GM12878 (cell line): ENCODE results near the gene BIN1. TPM values are rescaled to one million over a fixed set of nuclear protein-coding genes. Genes with fewer than 3 reads are reported as not detected.

ENCODE experiments used
- E4F1 ChIP-seq: fragments of 450-650 bp; IDR thresholded peaks from 2 replicates; pipeline ENCODE4 v1.6.1; 2018; ENCODE audit warnings: borderline replicate concordance, mild to moderate bottlenecking; ENCODE audit not compliant: partially characterized antibody
- EGR1 ChIP-seq, 2 experiments: IDR thresholded peaks; 1 replicate in 1 of 2; 2 replicates in 1 of 2; pipeline ENCODE4 v1.6.1; 2011 to 2012; ENCODE audit warnings: low read depth in 2 of 2, low read length in 2 of 2, borderline replicate concordance in 1 of 2, mild to moderate bottlenecking in 1 of 2, moderate library complexity in 1 of 2
- HCFC1 ChIP-seq: fragments of 150-350 bp; IDR thresholded peaks from 2 replicates; pipeline ENCODE4 v1.6.1; 2014; ENCODE audit warnings: low read length
- MLLT1 ChIP-seq: fragments of 450-650 bp; IDR thresholded peaks from 2 replicates; pipeline ENCODE4 v1.6.1; 2016; ENCODE audit warnings: mild to moderate bottlenecking
- MTA2 ChIP-seq: fragments of 450-650 bp; IDR thresholded peaks from 2 replicates; pipeline ENCODE4 v1.6.1; 2016; ENCODE audit warnings: low read depth, mild to moderate bottlenecking, moderate library complexity
- NKRF ChIP-seq: fragments of 450-650 bp; conservative IDR thresholded peaks from 2 replicates; pipeline ENCODE4 v1.6.1; 2017; ENCODE audit warnings: mild to moderate bottlenecking, moderate library complexity
- NRF1 ChIP-seq: conservative IDR thresholded peaks from 2 replicates; pipeline ENCODE4 v1.6.1; 2011; ENCODE audit warnings: mild to moderate bottlenecking, low read depth, low read length, improper control_type of control experiment
- PAX5 ChIP-seq: IDR thresholded peaks from 2 replicates; pipeline ENCODE4 v1.6.1; 2011; ENCODE audit warnings: low read depth, low read length, borderline replicate concordance
- PBX3 ChIP-seq: IDR thresholded peaks from 2 replicates; pipeline ENCODE4 v1.6.1; 2011; ENCODE audit warnings: mild to moderate bottlenecking, low read depth, low read length, moderate library complexity; ENCODE audit not compliant: insufficient replicate concordance
- RBBP5 ChIP-seq: fragments of 200-600 bp; sonication (generic); conservative IDR thresholded peaks from 2 replicates; pipeline ENCODE4 v1.6.1; 2016
- SP1 ChIP-seq: IDR thresholded peaks from one replicate; pipeline ENCODE4 v1.6.1; 2011; ENCODE audit warnings: low read depth, low read length
- SREBF1 ChIP-seq: IDR thresholded peaks from 2 replicates; pipeline ENCODE4 v1.6.1; 2012; ENCODE audit warnings: mild to moderate bottlenecking, low read length
- TARDBP ChIP-seq: IDR thresholded peaks from 2 replicates; pipeline ENCODE4 v1.6.1; 2016; ENCODE audit warnings: borderline replicate concordance
- TCF12 ChIP-seq: IDR thresholded peaks from 2 replicates; pipeline ENCODE4 v1.6.1; 2011; ENCODE audit warnings: low read depth, mild to moderate bottlenecking, low read length
- ZBED1 ChIP-seq: IDR thresholded peaks from 2 replicates; pipeline ENCODE4 v1.6.1; 2016; ENCODE audit warnings: borderline replicate concordance
- ZNF592 ChIP-seq: fragments of 450-650 bp; IDR thresholded peaks from 2 replicates; pipeline ENCODE4 v1.6.1; 2017; ENCODE audit warnings: mild to moderate bottlenecking, moderate library complexity
- polyA plus RNA-seq, 11 experiments: library from polyadenylated mRNA; depleted of rRNA in 4 of 11; unstranded in 6 of 11; stranded (reverse) in 5 of 11; fragments of >200 nt; fragmentation: Nextera tagmentation in 4 of 11; fragmentation: Illumina TruSeq in 1 of 11; extraction: Ambion mirVana in 4 of 11; extraction: Trizol in 1 of 11; gene quantifications; 1 replicate in 1 of 11; 2 replicates in 10 of 11; pipeline versions ENCODE4 v1.2.1 to v1.2.3, GENCODE V29; 2011 to 2016; ENCODE audit warnings: inconsistent platforms in 2 of 11, missing spikeins in 2 of 11, low read depth in 1 of 11
- total RNA-seq, 4 experiments: library from RNA; depleted of rRNA in 3 of 4; stranded (reverse); fragments of >200 nt in 3 of 4; fragmentation: Illumina TruSeq in 1 of 4; extraction: Trizol in 1 of 4; gene quantifications; 2 replicates each; pipeline versions ENCODE4 v1.2.1 to v1.2.3, GENCODE V29; 2013 to 2021

Gene BIN1
- total and polyA plus RNA-seq, 10 of the 15 experiments (the other 5 are each of a cell fraction or from before 2014, with no cell fraction given) = 0.32 to 21.3 (median 11.2) TPM

GRCh38 chr2:127086990-127087790 is 19.8 kb downstream of the BIN1 start (continued):
- TF ChIP-seq ZNF592 (0 out of 2 replicates have a peak, but pooled peaks have one; percentile 31), RBBP5 (no peak), TARDBP (no peak), TCF12 (no peak), PAX5 (no peak), MTA2 (peak; percentile 87), NKRF (no peak), SP1 (no peak), PBX3 (no peak), E4F1 (no peak), NRF1 (no peak), EGR1 (IDR thresholded peaks at IDR 0.05; ENCODE audit: borderline replicate concordance in 1 of 2, low read depth in 2 of 2, low read length in 2 of 2) (no peak), MLLT1 (no peak; the same call in 1 of the 2 replicates), ZBED1 (no peak), SREBF1 (no peak), HCFC1 (no peak)
